NCI-H2196 (cell line): Measurements from ENCODE around the gene B4GALT2.

Experiments
- DNase-seq: peaks from one replicate; lab custom pipeline; 2025; ENCODE audit not compliant: unreplicated experiment; lab: John Stamatoyannopoulos, UW

Gene B4GALT2

DNA sequence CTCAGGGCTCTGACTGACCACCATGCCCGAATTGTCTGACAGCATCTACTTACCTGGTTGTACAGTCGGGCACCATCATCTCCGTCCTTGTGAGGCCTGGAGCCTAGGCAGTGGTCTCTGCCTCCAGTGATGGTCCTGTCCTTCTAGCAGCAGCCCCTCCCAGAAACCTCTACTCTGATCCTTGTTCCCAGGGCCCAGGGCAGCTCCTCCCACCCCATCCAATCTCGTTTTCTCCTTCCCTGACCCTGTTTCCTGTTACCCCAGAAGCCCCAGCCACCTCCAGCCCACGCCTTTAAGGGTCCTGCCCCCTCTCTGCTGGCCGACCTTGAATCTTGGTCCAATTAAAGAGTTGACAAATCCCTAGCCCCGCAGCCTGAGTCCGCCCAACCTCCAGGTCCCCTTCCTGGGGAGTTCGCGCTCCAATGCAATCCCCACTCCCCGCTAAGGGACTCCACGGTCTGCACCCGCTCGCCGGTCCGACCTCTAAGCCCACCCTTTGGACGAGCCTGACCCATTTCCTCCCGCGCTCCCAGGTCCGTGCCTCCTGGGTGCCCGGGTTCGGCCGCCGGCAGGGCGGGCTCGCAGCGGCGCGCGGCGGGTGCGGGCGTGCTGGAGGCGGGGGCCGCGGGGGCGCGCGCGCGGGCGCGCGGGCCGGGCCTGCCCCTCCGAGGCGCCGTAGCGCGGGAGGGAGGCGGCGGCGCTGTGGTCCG lies at the start of gene B4GALT2:
Gene B4GALT2, plus strand, starts transcription at position 660 of the 710 bp plus-strand sequence. CDS start 1,951 bp downstream, outside the sequence.
- peak; percentile 62 for DNase-seq

DNA sequence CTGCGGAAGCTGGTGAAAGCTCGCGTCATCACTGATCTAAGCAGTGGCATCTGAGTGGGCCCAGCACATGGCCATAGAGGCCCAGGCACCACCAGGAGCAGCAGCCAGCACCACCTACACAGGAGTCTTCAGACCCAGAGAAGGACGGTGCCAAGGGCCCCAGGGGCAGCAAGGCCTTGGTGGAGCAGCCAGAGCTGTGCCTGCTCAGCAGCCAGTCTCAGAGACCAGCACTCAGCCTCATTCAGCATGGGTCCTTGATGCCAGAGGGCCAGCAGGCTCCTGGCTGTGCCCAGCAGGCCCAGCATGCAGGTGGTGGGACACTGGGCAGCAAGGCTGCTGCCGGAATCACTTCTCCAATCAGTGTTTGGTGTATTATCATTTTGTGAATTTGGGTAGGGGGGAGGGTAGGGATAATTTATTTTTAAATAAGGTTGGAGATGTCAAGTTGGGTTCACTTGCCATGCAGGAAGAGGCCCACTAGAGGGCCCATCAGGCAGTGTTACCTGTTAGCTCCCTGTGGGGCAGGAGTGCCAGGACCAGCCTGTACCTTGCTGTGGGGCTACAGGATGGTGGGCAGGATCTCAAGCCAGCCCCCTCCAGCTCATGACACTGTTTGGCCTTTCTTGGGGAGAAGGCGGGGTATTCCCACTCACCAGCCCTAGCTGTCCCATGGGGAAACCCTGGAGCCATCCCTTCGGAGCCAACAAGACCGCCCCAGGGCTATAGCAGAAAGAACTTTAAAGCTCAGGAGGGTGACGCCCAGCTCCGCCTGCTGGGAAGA lies 48.7 kb upstream of the B4GALT2 start:
- DNase-seq, result peak; percentile 30

- no peak for DNase-seq
Observed at GRCh38 chr1:43930949-43931275, 48.1 kb upstream of the B4GALT2 start.

DNA sequence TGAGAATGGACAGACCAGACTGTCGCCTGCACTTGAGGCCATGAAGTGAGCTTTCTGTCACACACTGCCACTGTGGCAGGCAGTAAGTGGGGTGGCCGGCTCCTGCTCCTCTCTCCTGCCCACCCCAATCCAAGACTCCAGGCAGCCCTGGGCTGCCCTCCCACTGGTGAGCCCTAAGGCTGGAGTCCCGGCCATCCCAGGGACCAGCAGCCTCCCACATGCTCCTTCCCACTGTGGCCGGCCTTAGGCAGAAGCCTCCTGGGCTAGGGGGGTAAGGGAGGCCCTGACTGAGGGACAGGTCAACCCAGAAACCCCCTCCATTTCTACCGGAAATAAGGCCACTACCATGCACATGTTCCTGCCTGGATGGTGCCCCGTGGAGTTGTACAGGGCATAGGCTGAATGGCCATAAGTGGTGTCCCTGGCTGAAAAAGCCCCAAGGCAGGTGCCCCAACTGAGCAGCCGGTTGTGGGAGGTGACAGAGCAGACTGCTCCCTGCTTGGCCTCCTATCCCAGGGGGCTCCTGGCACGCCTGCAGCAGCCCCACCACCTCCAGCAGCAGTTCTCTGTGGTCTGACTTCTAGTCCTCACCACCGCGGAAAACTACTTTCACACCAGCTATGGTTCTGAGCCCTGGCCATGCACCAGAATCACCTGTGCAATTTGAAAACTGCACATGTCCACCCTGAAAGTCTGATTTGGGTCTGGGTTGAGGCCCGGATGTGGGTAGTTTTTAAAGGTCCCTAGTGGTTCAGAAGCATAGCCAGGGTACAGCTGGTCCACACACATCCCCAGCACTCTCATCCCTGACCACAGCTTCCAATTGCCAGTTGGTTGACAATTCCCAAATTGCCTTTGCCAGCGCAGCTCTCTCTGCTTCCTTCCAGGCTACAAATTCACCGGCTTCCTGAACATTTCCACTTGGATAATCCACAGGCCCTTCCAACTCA lies 47.0 kb upstream of the B4GALT2 start:
- DNase-seq, result no peak

- no peak for DNase-seq
Observed at GRCh38 chr1:43932786-43933385, 46.1 kb upstream of the B4GALT2 start.

GRCh38 chr1:43933386-43934100 lies 45.5 kb upstream of the B4GALT2 start, which contains the start of gene ARTN:
Gene ARTN (plus strand): TSS chr1:43933801. CDS start chr1:43935657, 1,856 bp downstream.
- no peak for DNase-seq

DNA sequence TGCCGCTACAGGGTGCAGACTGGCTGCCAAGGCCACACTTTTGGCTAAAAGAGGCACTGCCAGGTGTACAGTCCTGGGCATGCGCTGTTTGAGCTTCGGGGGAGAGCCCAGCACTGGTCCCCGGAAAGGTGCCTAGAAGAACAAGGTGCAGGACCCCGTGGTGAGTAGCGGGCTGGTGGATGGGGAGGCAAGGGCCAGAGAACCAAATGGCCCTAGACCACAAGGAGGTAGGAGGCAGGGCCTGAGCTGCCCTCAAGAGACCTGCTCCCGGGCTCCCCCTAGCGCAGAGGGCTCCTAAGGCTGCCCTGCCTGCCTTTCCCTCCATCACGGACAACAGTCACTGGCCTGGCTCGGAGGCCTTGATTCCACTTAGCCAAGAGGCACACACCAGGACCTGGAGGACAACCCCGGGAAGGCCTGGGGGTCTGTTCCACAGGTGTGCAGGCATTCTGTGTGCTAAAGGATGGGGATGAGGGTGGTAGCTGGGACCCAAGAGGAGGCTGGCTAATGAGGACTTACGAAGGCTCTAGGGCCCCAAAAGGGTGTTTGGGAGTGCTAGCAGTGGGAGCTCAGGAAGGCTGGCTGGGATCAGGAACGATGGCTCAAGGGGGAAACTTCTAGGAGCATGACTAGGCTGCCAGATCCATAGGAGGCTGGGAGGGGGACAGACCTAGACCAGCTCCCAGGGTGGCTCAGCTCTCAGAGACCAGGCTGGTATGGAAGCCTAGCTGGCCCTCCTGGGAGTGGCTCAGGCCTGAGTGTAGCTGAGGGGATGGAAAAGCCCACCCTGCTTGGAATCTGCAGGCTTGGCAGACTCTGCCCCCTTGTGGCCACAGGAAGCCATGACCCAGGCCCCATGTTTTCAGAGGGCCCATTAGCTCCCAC lies 44.7 kb upstream of the B4GALT2 start:
- DNase-seq, result peak; percentile 63

DNA sequence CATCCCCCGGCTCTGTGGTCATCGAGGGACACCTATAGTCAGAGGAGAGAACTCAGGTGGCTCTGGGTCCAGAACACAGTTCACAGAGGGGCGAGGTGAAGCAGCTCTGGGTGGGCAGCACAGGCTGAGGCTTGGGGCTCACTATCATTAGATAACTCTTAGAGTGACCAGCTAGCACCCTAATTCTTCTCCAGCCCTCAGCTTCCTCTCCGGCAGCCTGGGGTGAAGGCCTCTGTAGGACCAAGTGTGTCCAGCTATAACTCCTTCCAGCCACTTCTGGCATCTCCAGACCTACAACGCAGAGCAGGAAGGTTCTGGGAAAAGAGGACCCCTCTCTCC lies 44.1 kb upstream of the B4GALT2 start:
- DNase-seq, result no peak

DNA sequence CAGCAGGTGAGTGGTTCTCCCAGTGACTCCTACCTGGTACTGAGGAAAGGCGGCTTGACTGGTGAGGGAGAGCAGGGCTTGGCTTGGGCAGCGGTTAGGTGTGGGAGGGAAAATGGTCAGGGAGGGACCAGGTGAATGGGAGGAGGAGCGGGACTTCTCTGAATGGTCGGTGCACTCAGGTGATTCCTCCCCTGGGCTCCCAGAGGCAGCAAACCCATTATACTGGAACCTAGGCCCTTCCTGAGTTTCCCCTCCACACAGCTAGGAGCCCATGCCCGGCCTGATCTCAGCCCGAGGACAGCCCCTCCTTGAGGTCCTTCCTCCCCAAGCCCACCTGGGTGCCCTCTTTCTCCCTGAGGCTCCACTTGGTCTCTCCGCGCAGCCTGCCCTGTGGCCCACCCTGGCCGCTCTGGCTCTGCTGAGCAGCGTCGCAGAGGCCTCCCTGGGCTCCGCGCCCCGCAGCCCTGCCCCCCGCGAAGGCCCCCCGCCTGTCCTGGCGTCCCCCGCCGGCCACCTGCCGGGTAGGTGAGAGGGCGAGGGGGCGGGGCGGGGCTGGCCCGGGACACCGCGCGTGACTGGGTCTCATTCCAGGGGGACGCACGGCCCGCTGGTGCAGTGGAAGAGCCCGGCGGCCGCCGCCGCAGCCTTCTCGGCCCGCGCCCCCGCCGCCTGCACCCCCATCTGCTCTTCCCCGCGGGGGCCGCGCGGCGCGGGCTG lies 43.1 kb upstream of the B4GALT2 start:
- DNase-seq, result peak; percentile 77

DNA sequence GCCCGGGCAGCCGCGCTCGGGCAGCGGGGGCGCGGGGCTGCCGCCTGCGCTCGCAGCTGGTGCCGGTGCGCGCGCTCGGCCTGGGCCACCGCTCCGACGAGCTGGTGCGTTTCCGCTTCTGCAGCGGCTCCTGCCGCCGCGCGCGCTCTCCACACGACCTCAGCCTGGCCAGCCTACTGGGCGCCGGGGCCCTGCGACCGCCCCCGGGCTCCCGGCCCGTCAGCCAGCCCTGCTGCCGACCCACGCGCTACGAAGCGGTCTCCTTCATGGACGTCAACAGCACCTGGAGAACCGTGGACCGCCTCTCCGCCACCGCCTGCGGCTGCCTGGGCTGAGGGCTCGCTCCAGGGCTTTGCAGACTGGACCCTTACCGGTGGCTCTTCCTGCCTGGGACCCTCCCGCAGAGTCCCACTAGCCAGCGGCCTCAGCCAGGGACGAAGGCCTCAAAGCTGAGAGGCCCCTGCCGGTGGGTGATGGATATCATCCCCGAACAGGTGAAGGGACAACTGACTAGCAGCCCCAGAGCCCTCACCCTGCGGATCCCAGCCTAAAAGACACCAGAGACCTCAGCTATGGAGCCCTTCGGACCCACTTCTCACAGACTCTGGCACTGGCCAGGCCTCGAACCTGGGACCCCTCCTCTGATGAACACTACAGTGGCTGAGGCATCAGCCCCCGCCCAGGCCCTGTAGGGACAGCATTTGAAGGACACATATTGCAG lies 42.4 kb upstream of the B4GALT2 start:
- peak; percentile 44 for DNase-seq

DNA sequence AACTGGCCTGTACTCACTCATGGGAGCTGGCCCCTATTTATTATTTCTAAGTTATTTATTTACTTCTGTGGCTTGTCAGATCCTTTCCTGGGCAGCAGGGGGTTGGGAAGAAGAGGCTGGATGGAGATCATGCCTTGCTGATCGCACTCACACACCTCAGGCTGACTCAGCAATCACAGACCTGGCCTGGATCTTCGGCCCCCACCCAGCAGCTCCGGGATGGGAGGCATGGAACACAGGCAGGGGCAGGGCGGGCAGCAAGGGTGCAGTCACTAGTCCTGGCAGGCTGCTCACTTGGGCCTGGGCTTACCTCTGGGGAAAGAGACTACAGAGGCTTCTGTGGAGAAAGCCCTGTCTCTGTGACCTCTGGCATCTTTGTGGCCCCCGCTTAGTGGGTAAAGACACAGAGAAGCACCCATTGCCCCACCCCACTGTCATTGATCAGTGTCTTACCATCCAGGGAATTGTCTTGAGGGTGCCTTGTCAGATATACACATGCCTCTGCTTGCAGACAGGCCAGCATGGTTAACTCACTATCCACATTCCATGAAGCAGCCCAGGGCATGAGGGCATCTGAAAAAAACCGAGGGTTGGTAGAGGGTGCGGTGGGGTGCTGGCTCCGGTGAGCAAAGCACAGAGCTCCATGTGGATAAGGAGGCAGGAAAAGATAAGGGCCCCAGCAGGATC lies 41.7 kb upstream of the B4GALT2 start:
- no peak for DNase-seq

DNA sequence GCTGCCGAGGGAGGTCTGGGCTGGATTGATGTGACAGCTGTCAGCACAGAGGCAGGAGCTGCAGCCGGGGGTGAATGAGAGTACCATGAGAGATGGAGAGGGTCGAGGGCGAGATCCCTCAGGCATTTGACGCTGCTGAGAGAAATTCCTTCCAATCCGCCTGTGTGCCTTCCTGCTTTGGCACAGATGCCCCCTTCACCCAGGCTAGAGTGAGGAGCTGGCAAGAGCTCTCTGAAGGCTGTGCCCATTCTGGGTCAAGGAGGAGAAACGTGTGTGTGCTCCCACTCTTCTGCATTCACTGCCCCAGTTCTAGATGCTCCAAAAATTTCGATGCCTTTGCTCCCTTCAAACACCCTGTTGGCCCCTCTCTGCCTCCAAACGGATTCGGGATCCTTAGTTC lies 40.6 kb upstream of the B4GALT2 start:
- no peak for DNase-seq

- no peak for DNase-seq
Observed at GRCh38 chr1:43938892-43939587, 40.0 kb upstream of the B4GALT2 start.

DNA sequence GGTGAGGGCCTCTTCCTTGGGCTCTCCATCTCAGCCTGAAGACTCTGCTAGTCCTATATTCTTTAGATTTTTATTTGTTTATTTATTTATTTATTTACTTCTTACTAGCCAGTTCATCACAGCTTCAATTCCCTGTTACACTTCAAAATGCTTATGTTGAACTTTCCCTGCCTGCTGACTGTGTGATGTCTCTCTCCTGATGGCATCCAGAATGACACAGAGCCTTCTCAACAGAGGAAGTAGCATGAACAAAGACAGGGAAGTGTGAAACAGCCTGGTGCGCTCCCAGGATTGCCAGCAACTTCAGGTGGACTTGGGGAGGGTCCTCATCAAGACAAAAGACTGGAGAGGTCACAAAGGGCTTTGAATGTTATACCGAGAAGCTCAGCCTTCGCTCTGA lies 36.6 kb upstream of the B4GALT2 start:
- no peak for DNase-seq

GRCh38 chr1:43944860-43945259 lies 34.1 kb upstream of the B4GALT2 start:
- DNase-seq, result no peak

GRCh38 chr1:43945674-43946235 lies 33.3 kb upstream of the B4GALT2 start:
- no peak for DNase-seq
